ENCODE data around the gene CYFIP1. TPM values are rescaled to one million over a fixed set of nuclear protein-coding genes. Genes with fewer than 3 reads are reported as not detected.

The CYFIP1 gene
- total and polyA plus RNA-seq, 7 experiments from 2014 or later = 0.40 to 37.8 (median 10.0) TPM

GRCh38 chr15:22961762-22962161 lies 18.4 kb downstream of the CYFIP1 start:
- intact Hi-C loops (cut with micrococcal nuclease) = no loop called here
- Histone ChIP-seq H3K9me3 (ENCODE audit: control insufficient read depth in 2 of 3, low read length in 3 of 3) (no peaks in the 10 kb centered on the region), H3K27me3 (ENCODE audit: control insufficient read depth in 2 of 2, insufficient read depth in 2 of 2, low read length in 2 of 2) (no peaks in the 10 kb centered on the region), H3K4me3 (ENCODE audit: low read length) (no peak overlapping the region), H3K36me3 (ENCODE audit: control insufficient read depth in 2 of 3, insufficient read depth in 3 of 3, low read length in 3 of 3) (no peaks in the 10 kb centered on the region), H3K27ac (ENCODE audit: low read depth, low read length) (no peak overlapping the region), H3K4me1 (ENCODE audit: control insufficient read depth in 2 of 2, insufficient read depth in 2 of 2, low read length in 2 of 2) (no peaks in the 10 kb centered on the region)
- H3K9me3 Mint-ChIP-seq = no peaks in the 10 kb centered on the region
- DNase-seq = no peak
- ChIA-PET POLR2A (no interaction called here), CTCF (no interaction called here)
- H3K27me3 Mint-ChIP-seq = no peaks in the 10 kb centered on the region
- no peak overlapping the region for H3K27ac Mint-ChIP-seq
- no peak overlapping the region for H3K4me3 Mint-ChIP-seq
- H3K36me3 Mint-ChIP-seq = no peaks in the 10 kb centered on the region
- peaks cover 0 to 7% (median 0%) of the 10 kb centered on the region in 7 donors for H3K4me1 Mint-ChIP-seq
- ATAC-seq = no peak

GRCh38 chr15:22960556-22960955 lies 19.6 kb downstream of the CYFIP1 start:
- ChIA-PET CTCF (no interaction called here), POLR2A (no interaction called here)
- Histone ChIP-seq H3K4me3 (ENCODE audit: low read length) (no peak overlapping the region), H3K27ac (ENCODE audit: low read depth, low read length) (no peak overlapping the region), H3K27me3 (ENCODE audit: control insufficient read depth in 2 of 2, insufficient read depth in 2 of 2, low read length in 2 of 2) (no peaks in the 10 kb centered on the region), H3K9me3 (ENCODE audit: control insufficient read depth in 2 of 3, low read length in 3 of 3) (no peaks in the 10 kb centered on the region), H3K4me1 (ENCODE audit: control insufficient read depth in 2 of 2, insufficient read depth in 2 of 2, low read length in 2 of 2) (no peaks in the 10 kb centered on the region), H3K36me3 (ENCODE audit: control insufficient read depth in 2 of 3, insufficient read depth in 3 of 3, low read length in 3 of 3) (no peaks in the 10 kb centered on the region)
- Mint-ChIP-seq H3K27ac (no peak overlapping the region), H3K9me3 (no peaks in the 10 kb centered on the region), H3K4me1 (peaks cover 0 to 7% (median 0%) of the 10 kb centered on the region in 7 donors), H3K36me3 (no peaks in the 10 kb centered on the region), H3K4me3 (no peak overlapping the region), H3K27me3 (no peaks in the 10 kb centered on the region)
- no peak for ATAC-seq
- DNase-seq = no peak
- intact Hi-C loops (cut with micrococcal nuclease) = no loop called here

- Mint-ChIP-seq H3K36me3 (no peaks in the 10 kb centered on the region), H3K9me3 (no peaks in the 10 kb centered on the region), H3K27ac (no peak overlapping the region), H3K27me3 (no peaks in the 10 kb centered on the region), H3K4me1 (peaks cover 0 to 7% (median 0%) of the 10 kb centered on the region in 7 donors), H3K4me3 (no peak overlapping the region)
- no peaks in the 10 kb centered on the region for H3K27me3 ChIP-seq (ENCODE audit: control insufficient read depth in 2 of 2, insufficient read depth in 2 of 2, low read length in 2 of 2)
- H3K4me1 ChIP-seq (ENCODE audit: control insufficient read depth in 2 of 2, insufficient read depth in 2 of 2, low read length in 2 of 2) = no peaks in the 10 kb centered on the region
- no peaks in the 10 kb centered on the region for H3K36me3 ChIP-seq (ENCODE audit: control insufficient read depth in 2 of 3, insufficient read depth in 3 of 3, low read length in 3 of 3)
- DNase-seq = no peak
- H3K27ac ChIP-seq (ENCODE audit: low read depth, low read length) = no peak overlapping the region
- no peak overlapping the region for H3K4me3 ChIP-seq (ENCODE audit: low read length)
- no peaks in the 10 kb centered on the region for H3K9me3 ChIP-seq (ENCODE audit: control insufficient read depth in 2 of 3, low read length in 3 of 3)
- POLR2A ChIA-PET = no interaction called here
- intact Hi-C loops (cut with micrococcal nuclease) = no loop called here
- CTCF ChIA-PET = no interaction called here
- ATAC-seq = no peak
Observed at GRCh38 chr15:22960126-22960525, 20.0 kb downstream of the CYFIP1 start.

GRCh38 chr15:22959321-22960101 lies 20.7 kb downstream of the CYFIP1 start:
- POLR2A ChIA-PET = no interaction called here
- Histone ChIP-seq H3K27me3 (ENCODE audit: control insufficient read depth in 2 of 2, insufficient read depth in 2 of 2, low read length in 2 of 2) (no peaks in the 10 kb centered on the region), H3K4me1 (ENCODE audit: control insufficient read depth in 2 of 2, insufficient read depth in 2 of 2, low read length in 2 of 2) (no peaks in the 10 kb centered on the region), H3K4me3 (ENCODE audit: low read length) (no peak overlapping the region), H3K27ac (ENCODE audit: low read depth, low read length) (no peak overlapping the region), H3K36me3 (ENCODE audit: control insufficient read depth in 2 of 3, insufficient read depth in 3 of 3, low read length in 3 of 3) (no peaks in the 10 kb centered on the region), H3K9me3 (ENCODE audit: control insufficient read depth in 2 of 3, low read length in 3 of 3) (no peaks in the 10 kb centered on the region)
- no peak for DNase-seq
- no peaks in the 10 kb centered on the region for H3K36me3 Mint-ChIP-seq
- intact Hi-C loops (cut with micrococcal nuclease) = no loop called here
- ATAC-seq = no peak
- no peak overlapping the region for H3K4me3 Mint-ChIP-seq
- CTCF ChIA-PET = no interaction called here
- H3K27me3 Mint-ChIP-seq = no peaks in the 10 kb centered on the region
- H3K4me1 Mint-ChIP-seq = peaks cover 0 to 7% (median 0%) of the 10 kb centered on the region in 7 donors
- H3K9me3 Mint-ChIP-seq = no peaks in the 10 kb centered on the region
- no peak overlapping the region for H3K27ac Mint-ChIP-seq

GRCh38 chr15:22958487-22959280 lies 21.5 kb downstream of the CYFIP1 start:
- Histone ChIP-seq H3K4me3 (ENCODE audit: low read length) (no peak overlapping the region), H3K36me3 (ENCODE audit: control insufficient read depth in 2 of 3, insufficient read depth in 3 of 3, low read length in 3 of 3) (no peaks in the 10 kb centered on the region), H3K9me3 (ENCODE audit: control insufficient read depth in 2 of 3, low read length in 3 of 3) (no peaks in the 10 kb centered on the region), H3K27me3 (ENCODE audit: control insufficient read depth in 2 of 2, insufficient read depth in 2 of 2, low read length in 2 of 2) (no peaks in the 10 kb centered on the region), H3K27ac (ENCODE audit: low read depth, low read length) (no peak overlapping the region), H3K4me1 (ENCODE audit: control insufficient read depth in 2 of 2, insufficient read depth in 2 of 2, low read length in 2 of 2) (no peaks in the 10 kb centered on the region)
- ATAC-seq (no peak), DNase-seq (no peak)
- Mint-ChIP-seq H3K27me3 (no peaks in the 10 kb centered on the region), H3K4me3 (no peak overlapping the region), H3K9me3 (no peaks in the 10 kb centered on the region), H3K27ac (no peak overlapping the region), H3K36me3 (no peaks in the 10 kb centered on the region), H3K4me1 (peaks cover 0 to 5% (median 0%) of the 10 kb centered on the region in 7 donors)
- ChIA-PET POLR2A (no interaction called here), CTCF (no interaction called here)
- intact Hi-C loops (cut with micrococcal nuclease) = no loop called here

- no peak overlapping the region for H3K27ac ChIP-seq (ENCODE audit: low read depth, low read length)
- intact Hi-C loops (cut with micrococcal nuclease) = no loop called here
- POLR2A ChIA-PET = no interaction called here
Observed at GRCh38 chr15:22956978-22957260, 23.2 kb downstream of the CYFIP1 start.

More at GRCh38 chr15:22956978-22957260, 23.2 kb downstream of the CYFIP1 start:
- no peaks in the 10 kb centered on the region for H3K4me1 ChIP-seq (ENCODE audit: control insufficient read depth in 2 of 2, insufficient read depth in 2 of 2, low read length in 2 of 2)
- no peaks in the 10 kb centered on the region for H3K9me3 ChIP-seq (ENCODE audit: control insufficient read depth in 2 of 3, low read length in 3 of 3)
- Mint-ChIP-seq H3K27me3 (no peaks in the 10 kb centered on the region), H3K4me1 (peaks cover 0 to 3% (median 0%) of the 10 kb centered on the region in 7 donors), H3K4me3 (no peak overlapping the region), H3K27ac (no peak overlapping the region), H3K9me3 (no peaks in the 10 kb centered on the region), H3K36me3 (no peaks in the 10 kb centered on the region)
- ATAC-seq = peak; percentile 70
- H3K36me3 ChIP-seq (ENCODE audit: control insufficient read depth in 2 of 3, insufficient read depth in 3 of 3, low read length in 3 of 3) = no peaks in the 10 kb centered on the region
- CTCF ChIA-PET = no interaction called here
- H3K4me3 ChIP-seq (ENCODE audit: low read length) = no peak overlapping the region
- DNase-seq = no peak
- H3K27me3 ChIP-seq (ENCODE audit: control insufficient read depth in 2 of 2, insufficient read depth in 2 of 2, low read length in 2 of 2) = no peaks in the 10 kb centered on the region

All from naive thymus-derived CD4-positive, alpha-beta T cell (primary cell).